ENCODE results near the gene BMP6.

The BMP6 gene

DNA sequence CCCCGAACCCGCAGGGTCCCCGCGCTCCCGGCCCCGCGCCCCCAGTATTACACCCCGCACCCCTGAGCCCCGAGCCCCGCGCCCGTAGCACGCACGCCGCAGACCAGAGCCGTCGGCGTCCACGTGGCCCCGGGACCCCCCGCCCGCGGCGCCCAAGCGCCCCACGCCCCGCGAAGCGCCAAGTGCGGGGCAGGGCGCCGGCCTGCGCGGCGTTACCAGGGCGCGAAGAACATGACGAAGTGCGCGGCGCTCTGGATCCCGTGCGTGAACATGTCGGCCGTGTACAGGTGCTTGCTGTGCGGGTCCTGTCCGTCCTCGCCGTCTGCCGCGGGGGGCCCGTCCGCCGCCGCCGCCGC lies 184.4 kb downstream of the BMP6 start:
- DNase-seq = no peak

- peak; percentile 16 for DNase-seq
These were observed 184.9 kb downstream of the BMP6 start, which contains the start of gene TXNDC5 for GRCh38 chr6:7910654-7911344. TXNDC5 (minus strand) TSS chr6:7910788; CDS start chr6:7910776, 12 bp downstream.

- DNase-seq = no peak
These were observed 185.4 kb downstream of the BMP6 start for GRCh38 chr6:7911345-7911725.

DNA sequence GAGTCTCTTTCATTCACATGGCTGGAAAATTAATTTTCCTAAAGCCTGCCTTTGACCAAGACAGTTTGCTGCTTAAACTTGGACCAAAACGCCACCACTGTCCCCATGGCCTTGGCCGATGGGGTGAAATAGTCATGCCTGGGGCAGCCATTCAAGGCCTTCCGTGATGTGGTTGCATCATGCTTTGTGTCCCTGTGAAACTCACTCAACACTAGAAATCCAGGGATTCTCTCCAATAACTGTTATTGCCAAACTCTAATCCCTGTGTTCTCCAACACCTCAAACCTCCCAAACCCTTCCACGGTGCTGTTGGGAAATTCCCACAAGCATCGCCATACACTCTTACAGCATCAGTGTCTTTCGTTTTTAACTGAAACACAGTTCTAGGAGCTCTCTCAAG lies 186.1 kb downstream of the BMP6 start:
- DNase-seq = no peak

DNA sequence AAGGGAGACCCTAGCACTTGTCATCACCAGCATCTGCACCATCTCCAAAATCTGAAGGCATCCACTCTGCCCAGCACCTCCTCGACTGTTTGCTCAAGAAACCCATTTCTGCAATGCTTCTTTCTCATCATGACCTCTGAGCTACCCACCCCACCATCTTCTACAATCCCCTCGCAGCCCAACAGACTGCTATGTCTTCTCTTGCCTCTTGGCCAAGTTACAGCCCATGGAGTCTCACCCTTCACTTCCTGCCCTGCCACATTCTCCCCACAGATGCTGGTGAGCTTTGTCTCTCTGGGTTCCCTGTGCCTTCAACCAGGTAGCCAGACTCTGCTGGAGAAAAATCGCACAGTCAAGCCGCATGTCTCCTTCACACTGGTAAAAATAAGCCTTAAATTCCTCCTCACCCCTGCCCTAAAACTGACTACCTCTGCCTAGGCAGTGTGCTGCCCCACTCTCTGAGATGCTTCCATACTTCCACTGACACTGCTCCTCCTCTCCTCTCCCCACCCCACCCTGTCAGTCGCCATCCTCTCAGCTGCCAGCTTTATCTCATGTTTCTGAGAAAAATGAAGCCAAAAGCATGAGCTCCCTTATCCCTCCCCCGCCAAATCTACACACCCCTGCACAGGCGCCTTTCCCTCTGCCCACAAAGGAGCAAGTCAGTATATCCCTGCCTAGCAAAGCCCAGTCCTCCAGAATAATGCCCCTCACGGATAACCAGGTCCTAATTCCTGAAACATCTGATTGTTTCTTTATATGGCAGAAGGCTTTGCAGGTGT lies 187.0 kb downstream of the BMP6 start:
- no peak for DNase-seq

DNA sequence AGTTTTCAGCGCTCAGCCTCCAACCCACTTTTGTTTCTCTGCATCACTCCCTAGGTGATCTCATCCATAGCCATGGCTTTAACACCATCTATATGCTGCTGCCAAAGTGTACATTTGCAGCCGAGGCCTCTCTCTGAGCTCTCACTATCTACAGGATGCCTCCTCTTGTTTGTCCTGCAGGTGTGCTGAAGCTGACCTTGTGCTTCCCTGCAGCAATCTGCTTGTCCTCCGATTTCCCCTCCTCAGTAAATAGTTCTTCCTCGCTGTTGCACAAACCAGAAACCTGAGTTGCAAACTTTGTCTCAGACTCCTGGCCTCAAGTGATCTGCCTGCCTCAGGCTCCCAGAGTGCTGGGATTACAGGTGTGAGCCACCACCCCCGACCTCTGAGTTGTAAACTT lies 188.4 kb downstream of the BMP6 start:
- DNase-seq = no peak

GRCh38 chr6:7914991-7915789 lies 189.3 kb downstream of the BMP6 start:
- no peak for DNase-seq

GRCh38 chr6:7916959-7917358 lies 191.1 kb downstream of the BMP6 start:
- DNase-seq = no peak

GRCh38 chr6:7917729-7918128 lies 191.8 kb downstream of the BMP6 start:
- DNase-seq = no peak

GRCh38 chr6:7918403-7918802 lies 192.5 kb downstream of the BMP6 start:
- DNase-seq = no peak

- DNase-seq = no peak
These were observed 194.0 kb downstream of the BMP6 start for GRCh38 chr6:7919871-7920270.

DNA sequence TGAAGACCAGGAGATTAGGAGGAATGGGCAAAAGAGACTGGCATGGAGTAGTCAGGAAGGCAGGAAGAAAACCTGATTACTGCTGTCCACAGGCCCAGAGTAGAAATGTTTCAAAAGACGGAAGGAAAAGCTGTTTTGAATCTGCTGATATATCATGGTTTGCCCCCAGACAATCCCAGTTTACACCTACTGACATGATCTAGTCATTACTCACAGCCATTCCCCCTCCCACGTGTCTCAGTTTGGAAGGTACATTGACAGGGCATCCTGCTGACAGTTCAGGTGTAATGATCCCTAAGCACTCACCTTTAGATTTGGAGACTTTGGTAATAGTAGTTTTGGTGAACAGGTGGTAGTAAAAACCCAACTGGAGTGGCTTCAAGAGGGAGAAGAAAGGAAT lies 194.5 kb downstream of the BMP6 start:
- DNase-seq = no peak

- no peak for DNase-seq
These were observed 195.1 kb downstream of the BMP6 start for GRCh38 chr6:7921046-7921445.

- DNase-seq = no peak
These were observed 195.8 kb downstream of the BMP6 start for GRCh38 chr6:7921632-7922092.

DNA sequence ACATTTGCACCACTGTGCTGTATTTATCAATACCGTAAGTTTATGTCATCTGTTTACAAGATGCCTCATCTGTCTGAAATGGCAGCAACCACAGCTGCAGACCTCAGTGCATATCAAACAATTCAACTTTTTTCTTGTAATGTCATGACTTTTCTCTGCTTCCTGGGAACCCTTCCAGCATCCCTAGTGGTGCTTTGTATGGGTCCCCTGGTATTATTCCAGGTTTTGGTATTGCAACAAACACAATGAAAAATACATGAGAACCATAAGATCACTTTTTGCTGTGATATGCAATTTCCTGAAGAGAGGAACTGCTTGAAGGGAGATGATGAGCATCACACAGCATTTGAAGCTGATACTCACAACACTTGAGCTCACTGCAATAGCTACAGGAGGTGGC lies 196.7 kb downstream of the BMP6 start:
- no peak for DNase-seq

- no peak for DNase-seq
These were observed 199.0 kb downstream of the BMP6 start for GRCh38 chr6:7924867-7925266.

Measured in KG1 (cell line).